Inferior parietal cortex (tissue), 1 donor: ENCODE results near the gene PCLO.
A peak's percentile ranks its signal among the peaks of the same experiment; 100 is the strongest.
"Not testable (repeated sequence)": the region's sequence is repeated elsewhere in the genome, so short reads cannot be mapped to it uniquely, and the experiment has no call there.

ENCODE experiments used
- DNase-seq: peaks from one replicate; pipeline ENCODE4 v3.0.0-alpha.2; 2016; ENCODE audit errors: extremely low spot score

PCLO gene

DNA sequence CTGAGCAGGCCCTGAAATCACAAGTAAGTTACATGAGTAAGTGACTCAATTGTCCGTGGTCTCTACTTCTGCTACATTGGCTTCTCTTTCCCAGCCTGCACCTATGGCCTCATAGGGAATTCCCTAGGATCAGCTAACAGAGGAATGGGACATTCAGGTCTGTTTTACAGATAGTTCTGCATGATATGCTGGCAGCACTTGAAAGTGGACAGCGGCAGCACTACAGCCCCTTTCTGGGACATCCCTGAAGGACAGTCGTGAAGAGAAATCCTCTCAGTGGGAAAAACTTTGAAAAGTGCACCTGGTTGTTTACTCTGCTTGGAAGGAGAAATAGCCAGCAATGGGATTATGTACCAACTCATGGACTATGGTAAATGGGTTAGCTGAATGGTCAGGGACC lies 426.1 kb downstream of the PCLO start:
- DNase-seq: no peak

DNA sequence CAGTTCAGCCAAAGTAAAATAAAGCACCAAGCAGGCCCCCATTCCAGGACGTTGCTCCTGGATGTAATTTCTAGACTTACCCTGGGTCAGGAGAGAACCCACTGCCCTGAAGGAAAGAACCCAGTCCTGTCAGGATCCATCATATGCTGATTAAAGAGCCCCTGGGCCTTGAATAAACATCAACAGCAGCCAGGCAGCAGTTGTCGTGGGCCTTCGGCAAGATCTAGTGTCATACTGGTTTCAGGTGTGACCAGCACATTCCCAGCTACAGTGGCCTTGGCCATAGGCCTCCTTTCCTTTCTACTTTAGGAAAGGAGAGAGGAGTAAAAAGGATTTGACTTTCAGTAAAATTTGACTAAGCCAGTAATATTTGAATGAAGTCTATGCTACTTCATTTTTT lies 430.0 kb downstream of the PCLO start:
- no peak for DNase-seq

DNA sequence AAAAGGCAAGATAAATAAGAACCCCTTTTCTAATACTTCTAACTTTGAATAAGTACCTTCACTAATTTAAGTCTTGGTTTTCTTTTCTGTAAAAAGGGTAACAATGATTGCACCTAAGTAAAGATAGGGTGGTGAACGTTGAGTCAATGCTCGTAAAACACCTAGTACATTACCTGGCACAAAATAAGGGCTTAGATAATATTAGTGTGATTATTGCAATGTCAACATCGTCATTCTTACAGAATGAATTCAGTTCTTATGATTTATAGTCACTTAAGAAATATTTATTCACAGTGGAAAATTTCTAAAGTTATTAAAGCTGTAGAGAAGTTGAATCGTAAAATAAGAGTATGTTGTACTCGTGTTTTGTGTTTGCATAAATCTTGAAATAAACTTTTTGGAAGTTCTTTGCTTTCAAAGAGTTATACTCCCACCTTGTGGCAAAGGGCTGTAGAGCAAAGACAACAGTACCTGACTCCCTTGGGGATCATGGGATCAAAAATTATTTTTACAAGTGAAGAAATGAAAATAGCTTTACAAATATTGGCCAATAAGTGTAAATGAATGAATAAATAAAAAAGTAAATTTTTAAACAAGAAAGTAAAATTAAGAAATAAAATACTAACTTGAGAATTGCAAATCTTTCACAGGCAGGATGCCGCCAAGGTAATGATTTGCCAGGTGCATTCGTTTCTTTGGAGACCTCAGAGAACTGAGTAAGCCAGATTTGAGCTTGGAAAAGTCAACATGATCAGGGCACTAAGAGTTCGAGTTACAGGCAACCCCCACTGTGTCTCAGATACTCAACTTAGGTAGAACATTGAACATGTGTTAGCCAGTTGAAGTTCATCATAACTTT lies 433.3 kb downstream of the PCLO start:
- peak; percentile 38 for DNase-seq

DNA sequence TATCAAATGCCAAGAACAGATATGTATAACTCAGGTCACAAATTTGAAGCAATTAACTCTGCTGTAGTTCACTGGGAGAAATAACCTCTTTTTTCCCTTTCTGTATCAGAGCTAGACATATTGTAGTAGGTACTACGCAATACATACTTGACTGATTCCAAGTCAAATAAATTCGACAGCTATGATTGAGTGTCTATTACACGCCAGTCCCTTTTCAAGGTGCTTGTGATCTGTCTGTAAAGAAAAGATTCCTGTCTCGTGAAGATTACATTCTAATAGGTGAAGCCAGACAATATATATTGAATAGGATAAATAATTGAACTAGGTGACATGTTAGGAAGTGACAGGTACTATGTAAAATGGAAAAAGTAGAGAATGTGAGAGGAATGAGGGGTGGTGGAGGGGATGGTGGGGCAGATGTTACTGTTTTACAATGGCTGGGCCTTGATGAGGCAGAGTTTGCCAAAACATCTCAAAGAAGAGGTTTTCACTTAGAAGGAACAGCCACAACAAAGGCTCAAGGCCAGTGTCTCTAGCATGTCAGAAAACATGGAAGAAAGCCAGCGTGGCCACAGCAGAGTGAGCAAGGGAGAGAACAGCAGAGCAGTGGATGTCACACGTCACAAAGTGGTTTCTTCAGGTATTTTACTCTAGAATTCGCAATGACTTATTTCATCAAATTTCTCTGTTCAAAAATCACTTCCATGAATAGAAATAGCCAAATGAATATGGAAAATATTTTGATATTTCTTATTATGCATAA lies 436.5 kb downstream of the PCLO start:
- no peak for DNase-seq

DNA sequence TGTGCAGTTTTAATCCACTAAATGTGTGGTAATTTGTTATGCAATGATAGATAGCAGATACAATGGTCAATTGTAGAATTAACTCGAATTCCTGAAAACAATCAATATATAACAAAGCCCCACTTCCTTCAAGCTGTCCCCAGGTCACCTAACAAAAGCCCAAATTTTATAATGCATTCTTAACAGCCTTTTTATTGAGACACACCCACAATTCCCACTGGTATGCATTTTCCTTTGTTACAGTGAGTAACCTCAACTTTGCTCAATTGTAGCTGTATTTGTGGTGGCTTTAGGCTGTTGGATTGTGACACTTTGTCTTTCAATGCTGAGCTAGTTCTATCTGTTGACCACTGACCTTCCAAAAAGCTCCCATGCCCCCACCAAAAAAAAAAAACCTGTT lies 439.3 kb downstream of the PCLO start:
- DNase-seq: no peak

DNA sequence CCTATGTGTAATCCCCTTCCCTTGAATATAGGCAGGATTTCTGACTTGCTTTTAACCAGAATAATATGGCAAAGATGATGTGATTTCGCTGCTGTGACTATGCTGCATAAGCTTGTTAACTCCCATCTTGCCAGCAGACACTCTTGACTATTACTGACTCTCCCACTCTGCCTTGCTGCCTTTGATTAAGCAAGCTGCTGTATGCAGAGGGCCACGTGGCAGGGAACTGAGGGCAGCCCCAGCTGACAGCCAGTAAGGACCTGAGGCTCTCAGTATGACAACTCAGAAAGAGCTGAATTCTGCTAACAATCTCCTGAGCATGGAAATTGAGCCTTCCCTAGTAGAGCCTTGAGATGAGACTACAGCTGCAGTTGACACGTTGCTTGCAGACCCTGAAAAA lies 439.7 kb downstream of the PCLO start:
- no peak for DNase-seq

DNA sequence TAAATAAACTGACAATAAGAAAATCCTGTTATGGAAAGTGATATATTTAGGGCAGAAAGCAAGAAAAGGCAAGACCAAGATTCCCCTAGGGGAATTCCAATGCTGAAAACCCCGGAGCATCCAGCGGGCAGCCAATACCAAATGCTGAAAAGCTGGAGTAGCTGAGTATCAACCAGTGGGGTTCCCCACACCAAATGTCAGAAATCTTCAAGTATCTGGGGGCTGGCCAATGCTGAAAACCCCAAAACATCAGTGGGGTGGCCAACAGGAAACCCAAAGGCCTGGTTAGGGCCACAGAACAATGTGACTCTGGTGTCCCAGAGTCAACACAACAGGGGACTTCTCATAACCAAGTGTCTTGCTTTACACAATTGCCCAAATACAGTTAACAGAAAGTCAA lies 447.3 kb downstream of the PCLO start:
- DNase-seq: no peak

DNA sequence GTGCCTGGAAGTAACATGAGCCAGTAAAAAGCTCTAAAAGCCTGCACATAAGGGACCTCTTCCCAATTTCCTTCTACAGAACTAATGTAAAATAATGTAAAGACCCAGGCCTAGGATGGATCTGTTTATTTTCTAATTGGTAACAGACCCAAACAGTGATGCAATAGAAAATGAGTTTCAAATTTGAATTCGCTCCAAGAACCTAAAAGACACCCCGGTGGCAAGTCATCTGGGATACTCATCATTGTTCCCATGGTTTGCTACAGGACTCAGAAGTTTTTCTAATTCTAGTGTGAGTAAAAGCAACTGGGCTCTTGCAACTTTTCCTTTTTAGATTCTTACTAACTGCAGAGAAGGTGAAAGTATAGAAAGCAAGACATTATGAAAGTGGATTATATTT lies 447.8 kb downstream of the PCLO start:
- DNase-seq: no peak

DNA sequence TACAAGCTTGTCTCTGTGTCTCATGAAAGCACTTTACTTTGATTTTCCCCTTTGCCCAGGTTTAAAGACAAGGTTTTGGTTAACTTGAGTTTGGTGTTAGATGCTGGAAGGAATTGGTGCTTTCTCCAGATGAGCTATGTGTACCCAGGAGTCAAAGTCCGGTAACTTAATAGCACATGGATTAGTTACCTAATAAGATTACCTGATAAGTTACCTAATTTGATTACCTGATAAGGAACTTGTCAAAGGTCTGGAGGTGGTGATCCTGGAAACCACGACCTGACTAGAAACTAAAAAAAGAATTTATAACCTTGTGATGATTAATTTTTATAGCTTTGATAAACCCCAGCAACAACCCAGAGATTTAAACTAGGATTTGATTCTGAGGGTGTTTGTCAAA lies 449.2 kb downstream of the PCLO start:
- DNase-seq: no peak

DNA sequence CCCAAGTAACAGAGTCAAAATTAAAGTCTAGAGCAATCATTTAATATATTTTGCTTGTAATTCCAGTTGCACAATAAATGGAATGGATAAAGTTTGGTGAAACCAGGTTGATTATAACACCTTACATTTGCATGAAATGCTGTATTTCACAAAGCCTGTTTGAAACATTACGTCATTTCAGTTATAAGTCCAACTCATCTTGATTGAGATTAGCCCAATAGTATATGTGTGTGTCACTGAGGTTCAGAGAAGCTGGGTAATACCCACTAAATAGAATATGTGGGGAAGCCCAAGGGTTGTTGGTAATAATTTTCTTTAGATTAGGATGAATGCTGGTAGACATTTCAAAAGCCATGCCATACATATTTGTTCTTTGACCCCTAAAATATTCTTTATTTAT lies 456.3 kb downstream of the PCLO start:
- DNase-seq: not testable (repeated sequence)

DNA sequence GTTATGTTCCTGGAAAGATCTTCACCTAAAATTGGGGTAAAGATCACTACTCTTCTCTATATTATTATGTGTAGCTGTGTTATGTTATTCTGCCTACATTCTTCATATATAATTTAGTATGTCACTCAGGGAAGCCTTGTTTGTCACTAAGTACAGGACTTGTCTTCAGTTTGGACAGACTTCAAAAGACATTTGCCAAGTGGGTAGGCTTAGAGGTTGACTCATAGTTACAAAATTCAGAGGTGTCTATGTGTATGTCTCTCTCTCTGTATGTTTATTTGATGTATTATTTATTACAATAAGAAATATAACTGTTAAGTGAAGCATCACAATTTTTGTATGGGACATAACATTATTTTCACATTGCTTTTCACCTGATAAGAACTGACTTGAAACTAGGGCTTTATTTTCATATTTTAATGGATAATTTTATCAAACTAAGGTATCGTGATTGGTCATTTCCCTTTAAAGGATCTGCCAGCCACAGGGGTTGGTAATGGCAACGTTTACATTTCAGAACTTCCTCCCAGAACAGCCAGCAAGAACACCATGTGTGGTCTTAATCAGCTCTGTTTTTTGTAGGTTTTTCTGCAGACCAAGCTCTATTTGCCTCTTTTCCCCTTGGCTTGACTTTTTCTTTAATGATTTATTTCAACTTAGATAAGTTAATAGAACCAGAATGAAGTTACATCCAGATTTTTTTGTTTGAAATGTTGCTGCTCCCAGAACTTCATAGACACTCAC lies 457.0 kb downstream of the PCLO start:
- no peak for DNase-seq

DNA sequence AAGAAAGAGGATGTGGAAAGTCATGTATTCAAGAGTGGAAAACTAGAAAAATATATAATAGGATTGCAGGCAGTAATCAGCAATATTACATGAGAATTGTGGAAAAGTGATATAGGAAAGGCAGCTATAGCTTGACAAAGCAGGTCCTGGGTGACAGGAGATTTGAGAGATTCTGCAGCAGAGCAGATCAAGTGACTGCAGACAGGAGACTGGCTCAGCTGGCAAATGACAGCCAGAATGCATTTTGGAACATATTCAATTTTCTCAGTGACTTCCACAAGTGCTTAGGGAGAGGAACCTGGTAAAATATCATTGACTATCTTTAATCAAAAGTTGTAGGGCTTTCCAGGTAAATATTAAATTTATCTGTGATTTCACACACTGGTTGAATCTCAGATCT lies 458.6 kb downstream of the PCLO start:
- DNase-seq: no peak
